ENCODE measurements around the gene F2RL3.

Gene F2RL3

DNA sequence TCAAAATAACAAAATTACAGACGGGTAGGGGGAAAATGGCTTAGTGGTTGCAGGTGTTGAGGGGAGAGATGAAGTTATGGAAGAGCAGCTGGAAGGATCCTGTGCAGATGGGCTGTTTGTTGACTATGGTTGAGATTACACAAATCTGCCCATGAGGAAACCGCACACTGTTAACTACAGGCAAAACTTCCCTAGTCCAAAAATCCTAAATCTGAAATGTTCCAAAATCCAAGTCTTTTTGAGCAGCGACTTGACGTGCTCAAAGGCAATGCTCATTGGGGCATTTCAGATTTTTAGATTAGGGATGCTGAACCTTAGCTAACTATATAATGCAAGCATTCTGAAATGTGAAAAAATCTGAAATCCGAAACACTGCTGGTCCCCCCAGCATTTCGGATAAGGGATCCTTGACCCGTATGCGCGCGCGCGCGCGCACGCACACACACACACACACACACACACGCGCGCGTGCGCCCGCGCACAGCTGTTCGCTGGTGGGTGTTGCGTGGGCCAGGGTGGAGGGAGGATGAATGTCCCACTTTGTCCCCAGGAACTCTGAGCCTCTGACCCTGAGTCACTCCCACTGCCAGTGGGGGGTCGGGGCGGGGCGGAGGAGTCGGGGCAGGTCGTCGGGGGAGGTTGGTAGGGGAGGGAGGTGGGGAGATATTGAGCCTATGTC, 6.8 kb downstream of the F2RL3 start:
- DNase-seq (ENCODE audit: low spot score), result no peak

DNA sequence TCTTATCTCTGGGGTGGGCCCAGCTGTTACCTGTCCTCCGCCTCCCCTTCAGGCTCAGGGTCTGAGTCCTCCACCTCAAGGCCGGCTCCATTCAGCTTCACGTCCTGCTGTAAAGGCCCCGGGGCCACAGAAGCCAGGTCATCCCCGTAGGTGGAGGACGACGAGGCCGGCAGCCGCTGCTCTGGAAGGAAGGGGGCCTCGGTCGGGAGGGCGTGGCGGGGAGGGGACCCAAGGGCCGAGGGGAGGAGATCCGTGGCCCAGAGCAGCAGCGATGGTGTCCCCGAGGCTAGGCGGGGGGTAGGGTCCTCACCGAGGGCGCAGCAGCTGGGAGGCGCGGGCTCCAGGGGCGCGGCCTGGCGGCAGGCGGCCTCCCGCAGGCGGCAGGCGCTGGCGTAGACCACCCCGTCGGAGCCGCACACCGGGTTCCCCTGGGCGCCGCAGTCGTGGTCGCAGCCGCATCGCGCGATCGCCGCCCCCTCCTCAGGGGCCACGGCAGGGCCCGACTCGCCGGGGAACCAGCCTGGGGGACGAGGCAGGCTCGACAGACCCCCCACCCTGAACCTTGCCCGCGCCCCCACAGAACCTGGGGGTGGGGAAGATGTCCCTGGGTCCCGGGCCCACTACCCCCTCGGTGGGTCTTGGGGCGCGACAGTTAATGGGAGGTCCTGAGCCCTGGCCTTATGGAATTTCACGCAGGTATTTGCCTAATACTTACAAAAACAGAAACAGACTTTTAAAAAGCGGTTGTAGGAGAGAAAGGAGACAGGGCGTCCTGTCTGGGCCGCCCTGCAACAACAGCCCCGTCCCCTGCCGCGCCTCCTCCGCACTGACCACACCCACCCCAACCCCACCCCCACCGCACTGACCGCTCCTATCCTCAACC, 7.6 kb downstream of the F2RL3 start:
- DNase-seq (ENCODE audit: low spot score), result peak; percentile 26

DNA sequence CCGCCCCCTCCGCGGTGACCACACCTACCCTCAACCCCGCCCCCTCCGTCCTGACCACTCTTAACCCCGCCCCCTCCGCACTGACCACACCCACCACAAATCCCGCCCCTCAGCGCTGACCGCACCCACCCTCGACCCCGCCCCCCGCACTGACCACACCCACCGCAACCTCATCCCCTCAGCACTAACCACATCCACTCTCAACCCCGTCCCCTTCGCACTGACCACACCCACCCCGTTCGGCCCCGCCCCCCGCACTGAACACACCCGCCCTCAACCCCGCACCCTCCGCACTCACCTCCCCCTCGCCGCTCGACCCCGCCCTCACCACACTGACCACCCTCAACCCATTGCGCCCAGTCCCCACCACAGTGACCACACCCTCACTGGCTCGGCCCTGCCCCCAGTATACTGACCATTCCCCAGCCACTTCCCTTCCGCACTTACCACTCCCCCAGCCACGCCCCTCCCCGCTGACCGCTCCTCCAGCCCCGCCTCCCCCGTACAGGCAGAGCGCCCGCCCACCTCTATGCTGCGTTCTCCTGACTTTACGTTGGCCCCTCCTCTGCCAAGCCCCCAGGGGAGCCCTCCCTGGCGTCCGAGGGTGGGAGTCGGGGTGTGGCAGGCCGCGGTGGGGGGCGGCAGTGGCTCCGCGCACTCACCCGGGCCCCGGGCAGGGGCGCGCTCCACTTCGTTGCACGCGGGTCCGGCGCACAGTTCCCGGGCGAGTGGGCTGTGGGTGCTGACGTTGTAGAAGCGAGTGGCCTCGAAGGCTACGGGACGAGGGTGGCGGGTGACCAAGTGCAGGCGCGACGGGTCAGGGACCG, 8.4 kb downstream of the F2RL3 start:
- peak; percentile 96 for DNase-seq (ENCODE audit: low spot score)

DNA sequence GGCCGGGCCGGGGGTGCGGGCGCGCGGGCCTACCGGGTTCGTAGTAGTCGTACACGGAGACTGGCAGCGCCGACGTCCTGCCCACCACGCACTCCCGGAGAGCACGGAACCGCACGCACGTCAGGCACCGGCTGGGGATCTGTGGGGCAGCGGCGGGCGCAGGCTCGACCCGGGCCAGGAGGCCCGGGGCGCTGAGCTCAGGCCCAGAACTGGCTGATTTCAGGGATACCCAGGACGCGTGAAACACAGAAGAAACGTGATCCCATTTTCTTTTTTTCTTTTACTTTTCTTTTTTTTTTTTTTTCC, 9.0 kb downstream of the F2RL3 start:
- DNase-seq (ENCODE audit: low spot score), result no peak

DNA sequence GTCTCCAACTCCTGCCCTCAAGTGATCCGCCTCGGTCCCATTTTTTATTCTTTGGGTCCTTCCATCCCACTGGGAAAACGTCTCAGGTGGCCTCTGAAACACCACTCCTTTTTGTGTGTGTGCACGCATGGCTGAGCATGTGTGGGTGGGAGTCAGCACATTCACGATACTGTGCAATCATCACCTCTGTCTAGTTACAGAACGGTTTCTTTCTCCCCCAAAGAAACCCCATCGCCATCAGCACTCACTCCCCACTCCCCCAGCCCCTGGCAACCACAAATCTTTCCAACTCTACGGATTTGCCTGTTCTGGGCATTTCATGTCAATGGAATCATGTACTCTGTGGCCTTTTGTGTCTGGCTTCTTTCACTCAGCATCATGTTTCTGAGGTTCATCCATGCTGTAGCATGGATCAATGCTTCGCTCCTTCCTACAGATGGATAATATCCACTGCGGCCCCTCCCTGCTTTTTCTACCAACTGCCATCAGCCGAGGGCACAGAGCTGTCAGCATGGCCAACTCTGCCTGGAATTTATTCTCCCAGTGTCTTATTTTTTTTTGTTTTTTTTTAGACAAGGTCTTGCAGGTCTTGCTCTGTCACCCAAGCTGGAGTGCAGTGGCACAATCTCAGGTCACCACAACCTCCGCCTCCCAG, 9.7 kb downstream of the F2RL3 start:
- no peak for DNase-seq (ENCODE audit: low spot score)

DNA sequence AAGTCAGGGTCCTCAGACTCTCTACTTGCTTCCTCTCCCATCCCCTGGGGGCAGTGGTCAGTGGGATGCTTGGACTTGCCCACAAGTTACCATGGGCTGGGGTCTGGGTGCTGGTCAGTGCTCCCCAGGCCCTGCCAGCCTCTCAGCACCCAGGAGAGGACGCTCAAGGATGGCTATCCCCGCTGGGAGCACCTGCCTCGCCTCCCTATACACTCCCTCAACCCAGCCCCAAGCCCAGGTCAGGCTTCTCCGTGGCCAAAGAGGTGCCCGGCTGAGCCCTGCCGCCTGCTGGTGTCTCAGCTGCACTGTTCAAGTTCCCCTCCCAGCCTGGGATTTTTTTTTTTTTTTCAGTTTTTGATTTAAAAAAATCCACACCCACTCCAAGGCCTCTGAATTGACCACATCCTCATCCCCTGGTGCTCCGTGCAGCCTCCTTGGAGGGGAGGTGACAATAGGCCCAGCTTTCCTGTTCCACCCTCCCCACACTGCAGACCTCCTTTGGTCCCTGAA, 10.8 kb downstream of the F2RL3 start:
- peak; percentile 63 for DNase-seq (ENCODE audit: low spot score)

DNA sequence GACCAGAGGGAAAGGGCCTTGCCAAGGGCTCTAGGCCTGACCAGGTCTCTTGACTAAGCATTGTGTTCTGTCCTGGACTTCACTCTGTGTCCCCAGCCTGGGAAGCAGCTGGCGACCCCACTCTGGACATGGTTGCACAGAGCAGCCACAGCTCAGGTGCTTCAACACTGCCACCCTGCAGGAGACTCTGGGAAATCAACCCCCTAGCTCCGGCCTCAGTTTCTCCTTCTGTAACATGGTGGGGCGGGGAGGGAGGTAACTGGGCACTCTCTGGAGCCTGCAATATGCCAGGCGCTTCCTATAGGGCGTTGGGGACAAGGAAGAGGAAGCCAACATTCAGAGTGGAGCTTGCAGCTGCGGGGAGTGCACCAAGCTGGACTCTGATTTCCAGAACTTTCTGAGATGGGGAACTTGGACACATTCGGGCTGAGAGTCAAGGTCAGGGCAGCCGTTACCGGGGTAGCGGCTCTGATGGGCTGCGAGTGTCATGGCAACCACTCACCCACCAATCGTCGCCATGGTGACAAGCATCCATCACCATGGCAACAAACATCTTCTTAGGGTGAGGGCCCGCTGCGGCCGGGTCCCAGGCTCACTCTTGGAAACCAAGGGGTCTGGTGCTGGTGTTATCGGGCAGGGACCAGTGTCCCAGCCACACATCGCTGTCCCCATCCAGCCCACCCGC, 12.8 kb downstream of the F2RL3 start:
- DNase-seq (ENCODE audit: low spot score), result no peak

DNA sequence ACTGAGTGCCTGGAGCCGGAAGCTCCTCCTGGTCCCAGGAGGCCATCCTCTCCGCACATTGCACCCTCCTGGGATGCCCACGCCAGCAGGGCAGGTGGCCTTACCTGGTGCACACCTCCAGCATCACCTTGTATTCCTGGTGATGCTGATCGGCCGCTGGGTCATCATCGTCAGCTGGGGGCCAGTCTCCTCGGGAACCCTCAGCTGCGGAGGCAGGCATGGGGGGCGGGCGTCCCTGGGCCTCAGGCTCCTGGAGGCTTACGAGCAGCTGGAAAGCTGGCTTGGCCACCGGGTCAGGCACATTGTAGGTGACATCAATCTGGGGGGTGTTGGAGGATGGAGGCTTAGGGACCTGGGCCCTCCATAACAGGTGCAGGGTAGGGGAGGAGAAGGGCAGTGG, 13.7 kb downstream of the F2RL3 start:
- DNase-seq (ENCODE audit: low spot score), result no peak

DNA sequence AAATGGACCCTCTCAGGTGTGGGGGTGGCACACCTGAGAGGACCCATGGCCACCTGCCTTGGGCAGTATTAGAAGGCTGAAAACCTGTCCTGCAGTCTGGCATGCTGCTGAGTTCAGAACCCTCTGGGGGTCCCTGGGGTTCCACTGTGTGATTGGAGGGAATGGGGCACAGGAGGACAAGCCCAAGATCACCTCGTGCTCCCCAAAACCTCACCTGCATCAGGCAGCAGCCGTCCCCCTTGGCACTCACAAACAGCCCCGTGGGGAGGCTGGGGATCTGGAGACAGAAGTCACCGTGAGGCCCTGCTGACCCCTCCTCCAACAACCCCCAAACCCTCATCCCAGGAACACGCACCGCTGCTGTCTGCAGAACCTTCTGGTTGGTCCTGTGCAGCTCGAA, 14.5 kb downstream of the F2RL3 start:
- DNase-seq (ENCODE audit: low spot score), result no peak

DNA sequence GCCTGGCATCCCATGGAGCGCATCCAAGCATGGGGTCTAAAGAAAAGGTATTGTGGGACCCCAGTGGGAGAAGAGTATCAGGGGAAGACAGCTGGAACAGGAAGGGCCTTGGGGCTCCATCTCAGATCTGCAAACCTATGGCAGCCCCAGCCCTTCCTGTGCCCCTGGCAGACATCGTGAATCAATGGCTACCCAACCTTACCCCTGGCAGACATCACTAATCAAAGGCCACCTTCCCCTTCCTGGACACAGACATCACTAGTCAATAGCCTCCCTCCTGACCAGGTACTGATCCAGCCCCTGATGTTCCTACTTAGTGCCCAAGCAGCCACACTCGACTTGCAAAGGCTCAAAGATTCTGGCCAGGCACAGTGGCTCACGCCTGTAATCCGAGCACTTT, 15.8 kb downstream of the F2RL3 start:
- no peak for DNase-seq (ENCODE audit: low spot score)

DNA sequence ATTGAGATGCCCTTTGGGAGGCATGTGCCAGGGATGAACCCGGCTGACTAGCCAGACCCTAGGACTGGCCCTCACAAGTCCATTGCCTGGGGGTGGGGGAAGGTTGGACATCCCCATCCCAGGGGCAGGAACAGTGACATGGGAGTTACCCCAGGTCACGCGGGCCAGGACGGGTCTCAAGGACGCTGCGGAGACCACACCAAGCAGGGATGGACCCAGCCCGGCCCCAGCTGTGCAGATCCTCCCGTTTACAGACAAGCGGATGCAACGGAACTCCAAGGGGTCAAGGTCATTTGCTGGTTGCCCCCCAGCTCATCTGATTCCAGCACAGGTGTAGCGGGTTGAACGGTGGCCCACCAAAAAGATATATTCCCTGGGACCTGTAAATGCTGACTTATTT, 20.0 kb downstream of the F2RL3 start:
- DNase-seq (ENCODE audit: low spot score), result no peak

DNA sequence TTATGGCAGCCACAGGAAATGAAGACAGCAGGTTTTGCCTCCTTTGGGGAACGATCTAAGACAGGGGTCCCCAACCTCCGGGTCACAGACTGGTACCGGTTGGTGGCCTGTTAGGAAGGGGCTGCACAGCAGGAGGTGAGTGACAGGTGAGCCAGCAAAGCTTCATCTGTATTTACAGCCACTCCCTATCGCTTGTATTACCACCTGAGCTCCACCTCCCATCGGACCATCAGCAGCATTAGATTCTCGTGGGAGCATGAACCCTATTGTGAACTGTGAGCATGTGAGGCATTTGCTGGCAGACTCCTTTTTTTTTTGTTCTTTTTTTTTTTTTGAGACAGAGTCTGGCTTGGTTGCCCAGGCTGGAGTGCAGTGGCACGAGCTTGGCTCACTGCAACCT, 22.2 kb downstream of the F2RL3 start:
- DNase-seq (ENCODE audit: low spot score), result no peak

DNA sequence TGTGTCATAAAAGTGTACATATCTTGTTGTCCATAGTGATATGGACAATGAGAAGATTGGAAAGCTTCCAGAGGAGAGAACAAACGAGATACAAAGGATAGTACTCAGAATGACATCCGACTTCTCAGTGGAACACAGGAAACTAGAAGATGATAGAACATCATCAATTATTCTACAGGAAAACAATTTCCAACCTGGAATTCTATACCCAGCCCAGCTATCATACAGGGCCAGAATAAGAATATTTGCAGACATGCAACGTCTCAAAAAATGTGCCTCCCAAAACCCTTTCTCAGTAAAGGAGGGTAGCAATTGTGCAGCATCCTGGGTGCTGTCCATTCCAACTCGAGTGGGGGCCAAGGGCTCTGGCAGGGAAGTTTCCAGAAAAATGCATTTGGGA, 24.0 kb downstream of the F2RL3 start:
- no peak for DNase-seq (ENCODE audit: low spot score)

DNA sequence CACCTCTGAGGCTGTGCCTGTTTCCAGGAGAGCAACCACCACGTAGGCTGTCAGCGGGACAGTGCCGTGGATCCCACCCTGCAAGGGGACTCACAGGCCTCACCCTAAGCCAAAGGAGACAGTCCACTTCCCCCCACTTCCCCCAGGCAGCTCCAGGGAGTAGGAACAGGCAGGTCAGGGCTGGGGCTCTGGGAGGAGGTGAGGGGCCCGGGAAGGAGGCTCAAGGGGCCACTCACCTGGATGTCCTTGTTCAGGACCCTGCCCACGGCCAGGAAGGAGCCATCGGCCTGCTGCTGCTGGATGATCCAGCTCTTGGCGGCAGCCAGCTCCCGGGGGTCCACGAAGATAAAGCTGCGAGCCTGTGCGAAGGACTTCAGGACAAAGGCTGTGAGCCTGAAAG, 25.6 kb downstream of the F2RL3 start:
- no peak for DNase-seq (ENCODE audit: low spot score)

DNA sequence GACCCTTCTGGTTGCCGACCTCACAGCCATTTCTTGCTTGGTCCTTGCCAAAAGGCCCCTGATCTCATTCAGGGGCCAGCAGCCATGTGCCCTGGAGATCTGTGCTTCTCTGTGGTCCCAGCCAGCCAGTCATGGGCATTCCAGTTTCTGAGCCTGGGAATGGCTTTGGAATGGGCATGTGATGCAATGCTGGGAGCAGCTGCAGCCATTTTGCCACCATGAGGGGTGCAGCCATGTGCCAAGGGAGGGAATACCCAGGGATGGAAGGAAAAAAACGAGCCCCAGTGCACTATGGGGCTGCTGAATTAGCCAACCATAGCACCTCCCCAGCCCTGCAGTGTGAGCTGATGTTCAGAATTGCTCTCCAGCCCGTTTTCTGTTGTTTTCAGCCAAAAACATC, 26.3 kb downstream of the F2RL3 start:
- DNase-seq (ENCODE audit: low spot score), result no peak

DNA sequence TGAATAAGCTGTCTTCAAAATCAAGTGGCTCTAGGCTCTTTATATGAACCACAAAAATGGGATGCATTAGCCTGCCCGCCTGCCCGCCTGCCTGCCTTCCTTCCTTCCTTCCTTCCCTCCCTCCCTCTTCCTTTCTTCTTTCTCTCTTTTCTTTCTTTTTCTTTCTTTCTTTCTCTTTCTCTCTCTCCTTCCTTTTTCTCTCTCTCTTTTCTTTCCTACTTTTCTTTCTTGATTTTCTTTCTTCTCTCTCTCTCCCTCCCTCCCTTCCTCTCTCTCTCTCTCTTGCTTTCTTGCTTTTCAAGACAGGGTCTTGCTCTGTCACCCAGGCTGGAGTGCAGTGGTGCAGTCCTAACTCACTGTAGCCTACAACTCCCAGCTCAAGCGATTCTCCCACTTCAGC, 26.9 kb downstream of the F2RL3 start:
- no peak for DNase-seq (ENCODE audit: low spot score)

DNA sequence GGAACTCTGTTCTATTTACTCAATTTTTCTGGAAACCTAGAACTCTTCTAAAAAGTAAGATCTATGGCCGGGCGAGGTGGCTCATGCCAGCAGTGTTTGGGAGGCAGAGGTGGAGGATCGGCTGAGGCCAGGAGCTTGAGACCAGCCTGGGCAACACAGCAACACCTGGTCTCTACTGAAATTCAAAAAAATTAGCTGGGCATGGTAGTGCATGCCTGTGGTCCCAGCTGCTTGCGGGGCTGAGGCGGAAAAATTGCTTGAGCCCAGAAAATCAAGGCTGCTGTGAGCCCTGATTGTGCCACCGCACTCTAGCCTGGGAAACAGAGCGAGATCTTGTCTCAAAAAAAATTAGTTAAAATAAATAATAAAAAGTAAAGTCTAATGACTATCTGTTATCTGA, 28.6 kb downstream of the F2RL3 start:
- no peak for DNase-seq (ENCODE audit: low spot score)

DNA sequence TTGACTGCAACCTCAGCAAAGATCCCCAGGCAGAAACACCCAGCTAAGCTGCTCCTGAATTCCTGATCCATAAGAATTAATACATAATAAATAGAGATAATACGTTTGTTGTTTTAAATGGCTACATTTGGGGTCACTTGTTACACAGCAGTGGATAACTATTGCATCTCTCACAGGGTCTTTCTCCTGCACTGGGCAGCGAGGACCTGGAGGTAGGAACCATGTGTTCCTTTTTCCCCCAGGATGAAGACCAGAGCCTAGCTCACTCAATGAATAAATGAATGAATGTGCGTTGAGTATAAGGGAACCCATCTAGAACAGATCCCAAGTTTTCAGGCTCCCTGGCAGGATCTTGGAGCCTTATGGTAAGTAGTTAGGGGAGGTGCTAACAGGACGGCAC, 30.7 kb downstream of the F2RL3 start:
- DNase-seq (ENCODE audit: low spot score), result no peak

DNA sequence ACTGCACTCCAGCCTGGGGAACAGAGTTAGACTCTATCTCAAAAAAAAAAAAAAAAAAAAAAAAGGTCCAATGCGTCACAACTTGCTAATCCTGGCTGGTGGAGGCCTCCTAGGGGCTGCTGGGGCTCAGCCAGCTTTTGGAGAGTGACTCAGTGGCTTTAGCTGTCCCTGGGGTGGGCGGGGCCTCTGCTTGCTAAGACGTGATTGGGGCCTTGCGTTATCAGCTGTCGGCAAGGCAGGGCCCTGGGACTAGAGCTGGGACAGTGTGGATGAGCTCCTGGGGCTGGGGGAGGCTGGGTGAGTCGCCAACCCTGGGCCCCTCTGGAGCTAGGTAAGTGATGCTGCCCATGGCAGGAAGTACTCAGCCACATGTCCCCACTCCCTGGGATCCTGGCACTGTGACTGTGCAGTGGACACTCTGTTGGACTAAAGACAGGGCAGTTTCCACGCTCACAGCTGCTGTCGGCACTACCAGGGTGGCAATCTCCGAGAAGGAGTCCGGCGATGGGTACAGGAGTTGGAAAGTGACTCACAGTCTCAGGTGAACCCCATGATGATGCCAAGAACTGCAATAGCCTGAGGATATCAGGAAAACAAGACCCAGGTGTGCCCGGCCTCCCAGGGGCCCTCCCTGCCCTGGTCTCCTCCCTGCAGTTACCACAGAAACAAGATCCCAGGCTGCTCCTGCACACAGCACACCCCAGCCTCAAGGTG, 32.2 kb downstream of the F2RL3 start:
- peak; percentile 54 for DNase-seq (ENCODE audit: low spot score)

DNA sequence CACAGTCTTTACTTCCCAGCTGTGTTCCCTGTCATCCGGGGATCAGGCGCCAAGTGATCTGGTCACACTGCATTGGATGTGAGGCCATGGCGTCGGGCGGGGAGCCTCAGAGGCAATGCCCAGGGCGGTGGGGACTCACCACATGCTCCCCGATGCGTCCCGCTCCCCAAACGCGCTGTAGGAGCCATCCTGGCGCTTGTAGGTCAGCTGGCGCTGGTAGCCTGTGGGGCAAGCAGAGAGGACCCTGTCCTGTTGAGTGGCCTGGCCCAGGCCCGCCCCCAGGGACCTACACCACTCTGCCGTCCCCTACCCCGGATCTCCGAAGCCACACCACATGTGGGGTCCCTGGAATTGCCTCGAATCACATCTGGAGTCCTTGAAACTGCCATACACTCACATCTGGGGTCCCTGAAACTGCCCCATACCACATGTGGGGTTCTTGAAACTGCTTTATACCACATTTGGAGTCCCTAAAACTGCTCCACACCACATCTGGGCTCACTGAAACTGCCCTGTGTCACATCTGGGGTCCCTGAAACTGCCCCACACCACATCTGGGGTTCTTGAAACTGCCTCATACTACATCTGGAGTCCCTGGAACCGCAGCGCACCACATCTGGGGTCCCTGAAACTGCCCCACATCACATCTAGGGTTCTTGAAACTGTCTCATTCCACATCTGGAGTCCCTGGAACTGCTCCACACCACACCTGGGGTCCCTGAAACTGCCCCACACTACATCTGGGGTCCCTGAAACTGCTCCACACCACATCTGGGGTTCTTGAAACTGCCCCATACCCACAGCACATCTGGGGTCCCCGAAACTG, 33.2 kb downstream of the F2RL3 start:
- no peak for DNase-seq (ENCODE audit: low spot score)

All from GM03348 (cell line).